Ascending aorta (tissue), 2 donors: ENCODE measurements around the gene PRKAG2. TPM values are rescaled to one million over a fixed set of nuclear protein-coding genes. Genes with fewer than 3 reads are reported as not detected.

Experiments
- DNase-seq, 2 donors: peaks; one replicate each; pipeline ENCODE4 v3.0.0-alpha.2; 2019; ENCODE audit warnings: low spot score in 2 of 2
- H3K27ac ChIP-seq, 2 donors: fragments of 200-600 bp; sonication (generic); one replicate each; pipeline ENCODE4 v1.5.1; 2016 to 2017; ENCODE audit warnings: mild to moderate bottlenecking in 1 of 2
- H3K27me3 ChIP-seq: fragments of 200-600 bp; sonication (generic); one replicate; pipeline ENCODE4 v1.5.1; 2017
- H3K36me3 ChIP-seq, 2 donors: fragments of 200-600 bp; sonication (generic); one replicate each; pipeline ENCODE4 v1.5.1; 2016
- H3K4me1 ChIP-seq, 2 donors: fragments of 200-600 bp; sonication (generic); one replicate each; pipeline ENCODE4 v1.5.1; 2016 to 2017; ENCODE audit warnings: mild to moderate bottlenecking in 1 of 2
- H3K4me3 ChIP-seq, 2 donors: fragments of 200-600 bp; sonication (generic); one replicate each; pipeline ENCODE4 v1.5.1; 2016 to 2017; ENCODE audit warnings: mild to moderate bottlenecking in 1 of 2
- H3K9me3 ChIP-seq, 2 donors: fragments of 200-600 bp; sonication (generic); one replicate each; pipeline ENCODE4 v1.5.1; 2016
- CTCF ChIP-seq, 3 experiments: fragments of 200-600 bp in 2 of 3; fragments of 450-650 bp in 1 of 3; sonication (generic) in 2 of 3; IDR thresholded peaks; one replicate each; pipeline ENCODE4 v1.5.1; 2016 to 2019; ENCODE audit warnings: antibody characterized with exemption in 3 of 3, mild to moderate bottlenecking in 1 of 3, moderate library complexity in 1 of 3
- intact Hi-C: fragments of 100-400 bp; cut with DNase I; formaldehyde crosslinking; loops from one replicate; pipeline ENCODE4 v1.15.1; 2023
- total RNA-seq: library from RNA; depleted of rRNA; stranded (reverse); fragments of >200 nt; gene quantifications from one replicate; pipeline ENCODE4 v1.1.0, GENCODE V29; 2016

The PRKAG2 gene
- total RNA-seq, 1 donor from 2014 or later: 26.7 TPM

DNA sequence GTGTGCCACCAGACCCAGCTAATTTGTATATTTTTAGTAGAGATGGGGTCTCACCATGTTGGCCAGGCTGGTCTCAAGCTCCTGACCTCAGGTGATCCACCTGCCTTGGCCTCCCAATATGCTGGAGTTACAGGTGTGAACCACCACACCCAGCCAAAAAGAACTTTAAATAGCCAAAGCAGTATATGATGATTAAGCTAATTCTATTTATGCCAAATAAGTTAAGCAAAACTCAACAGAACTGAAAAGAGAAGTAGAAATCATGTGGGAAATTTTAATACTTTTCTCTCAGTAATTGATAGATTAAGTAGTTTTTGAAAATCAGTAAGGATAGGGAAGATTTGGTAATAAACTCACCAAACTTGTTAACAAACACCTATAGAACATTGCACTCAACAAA, 332.7 kb downstream of the PRKAG2 start:
- Histone ChIP-seq H3K27me3 (no peaks in the 10 kb centered on the region), H3K4me3 (no peak overlapping the region), H3K4me1 (peaks cover 4% of the 10 kb centered on the region in 2 donors), H3K27ac (no peak overlapping the region), H3K36me3 (no peaks in the 10 kb centered on the region), H3K9me3 (no peaks in the 10 kb centered on the region)
- TF ChIP-seq CTCF (IDR thresholded peaks at IDR 0.05): no peak
- DNase-seq: no peak
- intact Hi-C loops: no loop called here

GRCh38 chr7:151542606-151543130, 334.2 kb downstream of the PRKAG2 start:
- no peak for TF ChIP-seq CTCF (IDR thresholded peaks at IDR 0.05)
- DNase-seq: no peak
- intact Hi-C loops: no loop called here

GRCh38 chr7:151541709-151542499, 335.0 kb downstream of the PRKAG2 start:
- TF ChIP-seq CTCF (IDR thresholded peaks at IDR 0.05): no peak
- Histone ChIP-seq H3K27ac (no peak overlapping the region), H3K4me1 (peaks cover 10 to 25% of the 10 kb centered on the region in 2 donors), H3K4me3 (no peak overlapping the region), H3K9me3 (no peaks in the 10 kb centered on the region), H3K27me3 (no peaks in the 10 kb centered on the region), H3K36me3 (no peaks in the 10 kb centered on the region)
- no peak for DNase-seq
- intact Hi-C loops: no loop called here

More at GRCh38 chr7:151542606-151543130, 334.2 kb downstream of the PRKAG2 start:
- Histone ChIP-seq H3K36me3 (no peaks in the 10 kb centered on the region), H3K9me3 (no peaks in the 10 kb centered on the region), H3K27me3 (no peaks in the 10 kb centered on the region), H3K27ac (no peak overlapping the region), H3K4me1 (peaks cover 10 to 17% of the 10 kb centered on the region in 2 donors), H3K4me3 (no peak overlapping the region)

- TF ChIP-seq CTCF (IDR thresholded peaks at IDR 0.05): no peak
- H3K4me3 ChIP-seq: no peak overlapping the region
- no peaks in the 10 kb centered on the region for H3K27me3 ChIP-seq
- H3K36me3 ChIP-seq: no peaks in the 10 kb centered on the region
- H3K9me3 ChIP-seq: no peaks in the 10 kb centered on the region
- peaks cover 10 to 25% of the 10 kb centered on the region in 2 donors for H3K4me1 ChIP-seq
- intact Hi-C loops: no loop called here
- no peak overlapping the region for H3K27ac ChIP-seq
- no peak for DNase-seq
These were observed 336.8 kb downstream of the PRKAG2 start for GRCh38 chr7:151540146-151540545.

GRCh38 chr7:151539088-151539671, 337.7 kb downstream of the PRKAG2 start:
- Histone ChIP-seq H3K36me3 (no peaks in the 10 kb centered on the region), H3K27ac (peak overlapping the region; percentile 70 to 76), H3K27me3 (no peaks in the 10 kb centered on the region), H3K4me1 (peaks cover 10 to 25% of the 10 kb centered on the region in 2 donors), H3K9me3 (no peaks in the 10 kb centered on the region), H3K4me3 (no peak overlapping the region)
- no peak for TF ChIP-seq CTCF (IDR thresholded peaks at IDR 0.05)
- DNase-seq: no peak
- intact Hi-C loops: no loop called here
